HepG2 (cell line): ENCODE results near the gene LOXL3. TPM values are rescaled to one million over a fixed set of nuclear protein-coding genes. Genes with fewer than 3 reads are reported as not detected.

Source experiments
- BRD4 ChIP-seq: sonication (generic); formaldehyde crosslinking; IDR thresholded peaks from 2 replicates; pipeline ENCODE4 v1.4.0; 2020; ENCODE audit warnings: missing genetic modification reagents
- EP300 ChIP-seq, 3 experiments: sonication (generic) in 1 of 3; formaldehyde crosslinking in 1 of 3; IDR thresholded peaks; 2 replicates each; pipeline versions ENCODE4 v1.5.1 to v1.6.1; 2011 to 2020; ENCODE audit warnings: low read depth in 2 of 3, low read length in 2 of 3, borderline replicate concordance in 1 of 3, improper control_type of control experiment in 1 of 3, mild to moderate bottlenecking in 1 of 3, missing genetic modification reagents in 1 of 3, moderate library complexity in 1 of 3
- FOSL2 ChIP-seq: sonication (generic); formaldehyde crosslinking; IDR thresholded peaks from 2 replicates; pipeline ENCODE4 v1.4.0; 2020; ENCODE audit warnings: missing genetic modification reagents
- KAT8 ChIP-seq: IDR thresholded peaks from 2 replicates; pipeline ENCODE4 v1.6.1; 2016; ENCODE audit warnings: missing genetic modification reagents, missing compliant biosample characterization
- KDM5B ChIP-seq: sonication (generic); formaldehyde crosslinking; IDR thresholded peaks from 2 replicates; pipeline ENCODE4 v1.4.0; 2020; ENCODE audit warnings: missing genetic modification reagents, mild to moderate bottlenecking, borderline replicate concordance
- MED8 ChIP-seq: sonication (generic); formaldehyde crosslinking; IDR thresholded peaks from 2 replicates; pipeline ENCODE4 v1.8.1; 2023; ENCODE audit warnings: mild to moderate bottlenecking, missing genetic modification reagents; ENCODE audit not compliant: insufficient replicate concordance
- MXD3 ChIP-seq: IDR thresholded peaks from 2 replicates; pipeline ENCODE4 v1.6.1; 2016; ENCODE audit warnings: mild to moderate bottlenecking, missing biosample characterization, missing genetic modification reagents
- MXD4 ChIP-seq: IDR thresholded peaks from 2 replicates; pipeline ENCODE4 v1.6.1; 2016; ENCODE audit warnings: mild to moderate bottlenecking, missing biosample characterization, missing genetic modification reagents
- NFIB ChIP-seq: sonication (generic); formaldehyde crosslinking; IDR thresholded peaks from 2 replicates; pipeline ENCODE4 v1.9.0; 2021; ENCODE audit warnings: missing genetic modification reagents, mild to moderate bottlenecking, borderline replicate concordance
- SALL1 ChIP-seq: sonication (generic); formaldehyde crosslinking; IDR thresholded peaks from 2 replicates; pipeline ENCODE4 v1.8.0; 2022; ENCODE audit warnings: mild to moderate bottlenecking, missing genetic modification reagents
- SOX6 ChIP-seq, 2 experiments: fragments of 450-650 bp in 1 of 2; sonication (generic) in 1 of 2; formaldehyde crosslinking in 1 of 2; IDR thresholded peaks; 2 replicates each; pipeline versions ENCODE4 v1.4.0 to v1.6.1; 2017 to 2020; ENCODE audit warnings: antibody characterized with exemption in 1 of 2, mild to moderate bottlenecking in 1 of 2, missing genetic modification reagents in 1 of 2
- TARDBP ChIP-seq: sonication (generic); formaldehyde crosslinking; IDR thresholded peaks from 2 replicates; pipeline ENCODE4 v1.8.0; 2022; ENCODE audit warnings: mild to moderate bottlenecking, missing genetic modification reagents
- TGIF2 ChIP-seq: IDR thresholded peaks from 2 replicates; pipeline ENCODE4 v1.6.1; 2016; ENCODE audit warnings: control low read depth, missing compliant biosample characterization
- YEATS4 ChIP-seq: sonication (generic); formaldehyde crosslinking; IDR thresholded peaks from 2 replicates; pipeline ENCODE4 v1.4.0; 2020; ENCODE audit warnings: missing genetic modification reagents, borderline replicate concordance
- ZFP36L1 ChIP-seq: sonication (generic); formaldehyde crosslinking; IDR thresholded peaks from 2 replicates; pipeline ENCODE4 v1.8.0; 2022; ENCODE audit warnings: mild to moderate bottlenecking, missing genetic modification reagents, moderate library complexity
- ZKSCAN5 ChIP-seq: sonication (generic); formaldehyde crosslinking; IDR thresholded peaks from 2 replicates; pipeline ENCODE4 v1.5.1; 2020; ENCODE audit warnings: mild to moderate bottlenecking, missing genetic modification reagents
- ZNF331 ChIP-seq: sonication (generic); formaldehyde crosslinking; IDR thresholded peaks from 2 replicates; pipeline ENCODE4 v1.4.0; 2020; ENCODE audit warnings: missing genetic modification reagents
- ZNF687 ChIP-seq: sonication (generic); formaldehyde crosslinking; IDR thresholded peaks from 2 replicates; pipeline ENCODE4 v1.5.1; 2020; ENCODE audit warnings: mild to moderate bottlenecking, missing genetic modification reagents, moderate library complexity
- polyA plus RNA-seq, 8 experiments: library from polyadenylated mRNA; depleted of rRNA in 3 of 8; stranded (reverse) in 7 of 8; unstranded in 1 of 8; fragments of >200 nt; fragmentation: Illumina TruSeq in 4 of 8; extraction: Trizol in 4 of 8; gene quantifications; 2 replicates each; pipeline versions ENCODE4 v1.2.1 to v1.2.3, GENCODE V29; 2011 to 2016; ENCODE audit warnings: low read depth in 4 of 8, missing spikeins in 1 of 8, mixed read lengths in 1 of 8; ENCODE audit not compliant: insufficient read depth in 1 of 8
- total RNA-seq, 5 experiments: library from RNA; depleted of rRNA; stranded (reverse); fragments of >200 nt; fragmentation: Illumina TruSeq; extraction: Trizol; gene quantifications; 2 replicates each; pipeline ENCODE4 v1.2.3, GENCODE V29; 2016; ENCODE audit warnings: low read depth in 1 of 5
- TF ChIP-seq, protein P1 (sequence below): IDR thresholded peaks from 2 replicates; pipeline ENCODE4 v1.6.1; 2016
- TF ChIP-seq, protein P2 (sequence below): sonication (generic); formaldehyde crosslinking; IDR thresholded peaks from 2 replicates; pipeline ENCODE4 v1.4.0; 2020; ENCODE audit warnings: missing genetic modification reagents, borderline replicate concordance

The LOXL3 gene
- total and polyA plus RNA-seq, 2 of the 13 experiments (the other 11 are each of a cell fraction or from before 2014, with no cell fraction given): 0.55 to 6.5 TPM

DNA sequence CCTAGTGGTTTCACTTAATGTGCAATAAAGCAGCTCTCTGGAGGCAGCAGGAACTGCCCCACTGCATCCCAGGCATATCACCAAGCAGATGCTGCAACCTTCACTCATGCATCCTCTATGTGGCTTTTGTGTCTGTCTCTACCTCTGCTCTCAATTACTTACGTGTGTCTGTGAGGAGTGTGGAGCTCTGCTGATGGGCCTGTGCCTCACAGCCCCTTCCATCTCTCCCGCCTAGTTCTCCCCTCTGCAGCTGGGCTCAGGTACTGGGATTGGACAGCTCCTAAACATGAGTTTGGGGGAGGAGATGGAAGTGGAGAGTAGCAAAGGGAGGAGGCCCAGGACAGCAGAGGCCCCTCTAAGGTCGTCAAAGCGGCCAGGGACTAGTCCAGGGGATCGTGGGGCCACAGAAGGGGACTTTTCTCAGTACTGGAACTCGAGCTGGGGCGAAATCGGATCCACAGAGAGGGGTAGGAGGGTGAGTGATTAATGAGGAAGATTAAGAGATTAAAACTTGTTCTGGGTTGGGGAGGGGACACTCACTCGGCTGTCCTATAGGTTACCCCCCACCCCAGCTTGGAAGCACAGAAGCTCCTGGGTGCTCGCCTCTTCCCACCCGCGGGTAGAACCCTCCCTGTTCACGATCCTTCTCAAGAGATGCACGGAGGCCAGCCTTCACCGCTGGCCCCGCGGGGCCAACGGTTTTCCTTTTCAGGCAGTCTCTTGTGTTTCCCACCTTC is 52.2 kb downstream of the LOXL3 start (continued):
- TF ChIP-seq EP300 (IDR thresholded peaks at IDR 0.05; ENCODE audit: low read depth in 2 of 2, low read length in 2 of 2) (peak in 1 of 2 experiments; percentile 23; a peak in 1 of 4 replicates), EP300 (CRISPR knock-in tag; IDR thresholded peaks at IDR 0.05; ENCODE audit: borderline replicate concordance) (no peak), SOX6 (IDR thresholded peaks at IDR 0.05) (no peak), SOX6 (CRISPR knock-in tag; IDR thresholded peaks at IDR 0.05) (no peak), ZKSCAN5 (CRISPR knock-in tag) (no peak), TGIF2 (CRISPR knock-in tag) (peak; percentile 28; the same call in 1 of the 2 replicates), FOSL2 (CRISPR knock-in tag) (no peak), TARDBP (peak; percentile 31; the same call in 1 of the 2 replicates), MXD4 (CRISPR knock-in tag) (no peak), KDM5B (CRISPR knock-in tag) (0 out of 2 replicates have a peak, but pooled peaks have one; percentile 17), YEATS4 (CRISPR knock-in tag) (no peak), SALL1 (CRISPR knock-in tag) (peak; percentile 33; the same call in 1 of the 2 replicates), ZFP36L1 (CRISPR knock-in tag) (no peak; the same call in 1 of the 2 replicates), ZNF331 (CRISPR knock-in tag) (no peak; the same call in 1 of the 2 replicates), MED8 (CRISPR knock-in tag) (no peak), MXD3 (no peak), ZNF687 (no peak; the same call in 1 of the 2 replicates), NFIB (CRISPR knock-in tag) (no peak), KAT8 (CRISPR knock-in tag) (no peak), BRD4 (no peak)
- TF ChIP-seq, protein P1, sequence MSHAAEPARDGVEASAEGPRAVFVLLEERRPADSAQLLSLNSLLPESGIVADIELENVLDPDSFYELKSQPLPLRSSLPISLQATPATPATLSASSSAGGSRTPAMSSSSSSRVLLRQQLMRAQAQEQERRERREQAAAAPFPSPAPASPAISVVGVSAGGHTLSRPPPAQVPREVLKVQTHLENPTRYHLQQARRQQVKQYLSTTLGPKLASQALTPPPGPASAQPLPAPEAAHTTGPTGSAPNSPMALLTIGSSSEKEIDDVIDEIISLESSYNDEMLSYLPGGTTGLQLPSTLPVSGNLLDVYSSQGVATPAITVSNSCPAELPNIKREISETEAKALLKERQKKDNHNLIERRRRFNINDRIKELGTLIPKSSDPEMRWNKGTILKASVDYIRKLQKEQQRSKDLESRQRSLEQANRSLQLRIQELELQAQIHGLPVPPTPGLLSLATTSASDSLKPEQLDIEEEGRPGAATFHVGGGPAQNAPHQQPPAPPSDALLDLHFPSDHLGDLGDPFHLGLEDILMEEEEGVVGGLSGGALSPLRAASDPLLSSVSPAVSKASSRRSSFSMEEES (CRISPR knock-in tag): no peak
- TF ChIP-seq, protein P2, sequence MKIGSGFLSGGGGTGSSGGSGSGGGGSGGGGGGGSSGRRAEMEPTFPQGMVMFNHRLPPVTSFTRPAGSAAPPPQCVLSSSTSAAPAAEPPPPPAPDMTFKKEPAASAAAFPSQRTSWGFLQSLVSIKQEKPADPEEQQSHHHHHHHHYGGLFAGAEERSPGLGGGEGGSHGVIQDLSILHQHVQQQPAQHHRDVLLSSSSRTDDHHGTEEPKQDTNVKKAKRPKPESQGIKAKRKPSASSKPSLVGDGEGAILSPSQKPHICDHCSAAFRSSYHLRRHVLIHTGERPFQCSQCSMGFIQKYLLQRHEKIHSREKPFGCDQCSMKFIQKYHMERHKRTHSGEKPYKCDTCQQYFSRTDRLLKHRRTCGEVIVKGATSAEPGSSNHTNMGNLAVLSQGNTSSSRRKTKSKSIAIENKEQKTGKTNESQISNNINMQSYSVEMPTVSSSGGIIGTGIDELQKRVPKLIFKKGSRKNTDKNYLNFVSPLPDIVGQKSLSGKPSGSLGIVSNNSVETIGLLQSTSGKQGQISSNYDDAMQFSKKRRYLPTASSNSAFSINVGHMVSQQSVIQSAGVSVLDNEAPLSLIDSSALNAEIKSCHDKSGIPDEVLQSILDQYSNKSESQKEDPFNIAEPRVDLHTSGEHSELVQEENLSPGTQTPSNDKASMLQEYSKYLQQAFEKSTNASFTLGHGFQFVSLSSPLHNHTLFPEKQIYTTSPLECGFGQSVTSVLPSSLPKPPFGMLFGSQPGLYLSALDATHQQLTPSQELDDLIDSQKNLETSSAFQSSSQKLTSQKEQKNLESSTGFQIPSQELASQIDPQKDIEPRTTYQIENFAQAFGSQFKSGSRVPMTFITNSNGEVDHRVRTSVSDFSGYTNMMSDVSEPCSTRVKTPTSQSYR (CRISPR knock-in tag): no peak
